PC-9 (cell line): ENCODE results near the gene CD302.

Experiments
- EZH2 ChIP-seq: fragments of 200-600 bp; sonication (generic); IDR thresholded peaks from 2 replicates; pipeline ENCODE4 v1.8.0; 2017; ENCODE audit warnings: antibody characterized with exemption, low read depth
- TF ChIP-seq, protein P1 (sequence below): fragments of 200-600 bp; sonication (generic); conservative IDR thresholded peaks from 2 replicates; pipeline ENCODE4 v1.6.1; 2017; ENCODE audit warnings: mixed run types, antibody characterized with exemption, mild to moderate bottlenecking, moderate library complexity

DNA sequence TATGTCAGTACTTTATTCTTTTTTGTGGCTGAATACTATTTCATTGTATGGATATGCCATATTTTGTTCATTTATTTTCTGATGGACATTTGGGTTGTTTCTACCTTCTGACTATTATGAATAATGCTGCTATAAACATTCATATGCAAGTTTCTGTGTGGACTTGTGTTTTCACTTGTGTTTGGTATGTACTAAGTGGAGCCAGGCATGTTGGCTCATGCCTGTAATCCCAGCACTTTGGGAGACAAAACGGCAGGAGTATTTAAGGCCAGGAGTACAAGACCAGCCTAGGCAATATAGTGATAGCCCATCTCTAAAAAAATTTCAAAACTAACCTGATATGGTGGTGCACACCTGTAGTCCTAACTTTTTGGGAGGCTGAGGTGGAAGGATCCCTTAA, 62.4 kb downstream of the CD302 start:
- TF ChIP-seq, protein P1, sequence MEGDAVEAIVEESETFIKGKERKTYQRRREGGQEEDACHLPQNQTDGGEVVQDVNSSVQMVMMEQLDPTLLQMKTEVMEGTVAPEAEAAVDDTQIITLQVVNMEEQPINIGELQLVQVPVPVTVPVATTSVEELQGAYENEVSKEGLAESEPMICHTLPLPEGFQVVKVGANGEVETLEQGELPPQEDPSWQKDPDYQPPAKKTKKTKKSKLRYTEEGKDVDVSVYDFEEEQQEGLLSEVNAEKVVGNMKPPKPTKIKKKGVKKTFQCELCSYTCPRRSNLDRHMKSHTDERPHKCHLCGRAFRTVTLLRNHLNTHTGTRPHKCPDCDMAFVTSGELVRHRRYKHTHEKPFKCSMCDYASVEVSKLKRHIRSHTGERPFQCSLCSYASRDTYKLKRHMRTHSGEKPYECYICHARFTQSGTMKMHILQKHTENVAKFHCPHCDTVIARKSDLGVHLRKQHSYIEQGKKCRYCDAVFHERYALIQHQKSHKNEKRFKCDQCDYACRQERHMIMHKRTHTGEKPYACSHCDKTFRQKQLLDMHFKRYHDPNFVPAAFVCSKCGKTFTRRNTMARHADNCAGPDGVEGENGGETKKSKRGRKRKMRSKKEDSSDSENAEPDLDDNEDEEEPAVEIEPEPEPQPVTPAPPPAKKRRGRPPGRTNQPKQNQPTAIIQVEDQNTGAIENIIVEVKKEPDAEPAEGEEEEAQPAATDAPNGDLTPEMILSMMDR, result no peak
- TF ChIP-seq EZH2, result no peak
